Activated CD4-positive, CD25-positive, alpha-beta regulatory T cell treated with anti-CD3 and anti-CD28 coated beads, Interleukin-2, amount 50 U/mL, for 72 hours (primary cell): ENCODE results near the gene GP9.
"Not testable (repeated sequence)": the region's sequence is repeated elsewhere in the genome, so short reads cannot be mapped to it uniquely, and the experiment has no call there.

Source experiments
- DNase-seq: peaks from one replicate; pipeline ENCODE4 v3.0.0; 2021

Gene GP9

GRCh38 chr3:129081503-129081902, 20.9 kb downstream of the GP9 start:
- DNase-seq, result no peak

- DNase-seq, result no peak
These were observed 21.4 kb downstream of the GP9 start for GRCh38 chr3:129082026-129082425.

- DNase-seq, result no peak
These were observed 23.9 kb downstream of the GP9 start for GRCh38 chr3:129084501-129084900.

GRCh38 chr3:129085165-129085715, 24.7 kb downstream of the GP9 start:
- no peak for DNase-seq

GRCh38 chr3:129085818-129086217, 25.2 kb downstream of the GP9 start:
- no peak for DNase-seq

- DNase-seq, result no peak
These were observed 26.6 kb downstream of the GP9 start for GRCh38 chr3:129087138-129087702.

- not testable (repeated sequence) for DNase-seq
These were observed 27.3 kb downstream of the GP9 start for GRCh38 chr3:129087904-129088303.

GRCh38 chr3:129088312-129088711, 27.7 kb downstream of the GP9 start:
- DNase-seq, result not testable (repeated sequence)

- no peak for DNase-seq
These were observed 34.7 kb downstream of the GP9 start for GRCh38 chr3:129095285-129095684.

- no peak for DNase-seq
These were observed 39.7 kb downstream of the GP9 start for GRCh38 chr3:129100274-129100673.

- no peak for DNase-seq
These were observed 41.0 kb downstream of the GP9 start for GRCh38 chr3:129101370-129102138.

GRCh38 chr3:129103296-129103695, 42.7 kb downstream of the GP9 start:
- DNase-seq, result no peak

- DNase-seq, result no peak
These were observed 43.5 kb downstream of the GP9 start for GRCh38 chr3:129104051-129104450.

- no peak for DNase-seq
These were observed 44.0 kb downstream of the GP9 start for GRCh38 chr3:129104498-129105079.

- no peak for DNase-seq
These were observed 45.3 kb downstream of the GP9 start for GRCh38 chr3:129105862-129106261.

- DNase-seq, result no peak
These were observed 45.7 kb downstream of the GP9 start for GRCh38 chr3:129106320-129106719.

GRCh38 chr3:129106866-129107565, 46.4 kb downstream of the GP9 start:
- no peak for DNase-seq

GRCh38 chr3:129107793-129108192, 47.2 kb downstream of the GP9 start:
- DNase-seq, result no peak

GRCh38 chr3:129111076-129111780, 50.6 kb downstream of the GP9 start:
- not testable (repeated sequence) for DNase-seq
